GM23248 (cell line): ENCODE results near the gene RHOBTB1. TPM values are rescaled to one million over a fixed set of nuclear protein-coding genes. Genes with fewer than 3 reads are reported as not detected.

ENCODE experiments used
- DNase-seq: peaks from one replicate; pipeline ENCODE4 v3.0.0-alpha.2; 2015
- H2AFZ ChIP-seq: fragments of 200-600 bp; sonication (generic); 2 replicates; pipeline ENCODE4 v1.6.1; 2016; ENCODE audit warnings: antibody characterized with exemption
- H3F3A ChIP-seq: fragments of 200-600 bp; sonication (generic); 2 replicates; pipeline ENCODE4 v1.6.1; 2016; ENCODE audit warnings: mild to moderate bottlenecking, antibody characterized with exemption, mixed run types; ENCODE audit not compliant: insufficient read depth
- H3K27ac ChIP-seq: fragments of 200-600 bp; sonication (generic); 2 replicates; pipeline ENCODE4 v1.5.1; 2016; ENCODE audit warnings: mild to moderate bottlenecking
- H3K27me3 ChIP-seq: fragments of 200-600 bp; sonication (generic); replicated peaks from 2 replicates; pipeline ENCODE4 v1.6.1; 2016; ENCODE audit warnings: mild to moderate bottlenecking; ENCODE audit not compliant: insufficient read depth
- H3K36me3 ChIP-seq: fragments of 200-600 bp; sonication (generic); 2 replicates; pipeline ENCODE4 v1.6.1; 2016; ENCODE audit warnings: low read depth, mild to moderate bottlenecking
- H3K4me1 ChIP-seq: fragments of 200-600 bp; sonication (generic); 2 replicates; pipeline ENCODE4 v1.6.1; 2016; ENCODE audit warnings: mild to moderate bottlenecking; ENCODE audit not compliant: insufficient read depth
- H3K4me2 ChIP-seq: fragments of 200-600 bp; sonication (generic); one replicate; pipeline ENCODE4 v1.6.1; 2016; ENCODE audit warnings: mild to moderate bottlenecking; ENCODE audit not compliant: unreplicated experiment
- H3K4me3 ChIP-seq: fragments of 200-600 bp; sonication (generic); 2 replicates; pipeline ENCODE4 v1.5.1; 2016; ENCODE audit warnings: mild to moderate bottlenecking
- H3K79me2 ChIP-seq: fragments of 200-600 bp; sonication (generic); 2 replicates; pipeline ENCODE4 v1.6.1; 2016; ENCODE audit warnings: mild to moderate bottlenecking; ENCODE audit not compliant: insufficient read depth
- H3K9ac ChIP-seq: fragments of 200-600 bp; sonication (generic); 2 replicates; pipeline ENCODE4 v1.6.1; 2016; ENCODE audit warnings: mild to moderate bottlenecking
- H3K9me2 ChIP-seq: fragments of 200-600 bp; sonication (generic); 2 replicates; pipeline ENCODE4 v1.6.1; 2016; ENCODE audit warnings: mixed run types, mild to moderate bottlenecking, moderate library complexity; ENCODE audit not compliant: insufficient read depth
- H3K9me3 ChIP-seq: fragments of 200-600 bp; sonication (generic); one replicate; pipeline ENCODE4 v1.6.1; 2017; ENCODE audit warnings: low read depth
- H4K20me1 ChIP-seq: fragments of 200-600 bp; sonication (generic); 2 replicates; pipeline ENCODE4 v1.6.0; 2016; ENCODE audit not compliant: insufficient read depth
- EZH2 ChIP-seq: fragments of 200-600 bp; sonication (generic); IDR thresholded peaks from 2 replicates; pipeline ENCODE4 v1.6.1; 2018; ENCODE audit warnings: antibody characterized with exemption, mild to moderate bottlenecking; ENCODE audit not compliant: insufficient read depth, poor library complexity, severe bottlenecking
- EZH2phosphoT487 ChIP-seq: fragments of 200-600 bp; sonication (generic); IDR thresholded peaks from 2 replicates; pipeline ENCODE4 v1.6.1; 2018; ENCODE audit warnings: antibody characterized with exemption, moderate library complexity, mild to moderate bottlenecking, low read depth; ENCODE audit not compliant: insufficient read depth
- WGBS, 2 experiments: methylation state at CpG; one replicate each; pipeline ENCODE4 v1.1.6; 2015 to 2017; ENCODE audit warnings: low lambda C conversion rate in 2 of 2, low coverage in 1 of 2; ENCODE audit errors: missing lambda C conversion rate in 2 of 2; 5-methylcytosine and 5-hydroxymethylcytosine counted together
- in situ Hi-C: fragments of 300-500 bp; cut with MboI; formaldehyde crosslinking; loops from 2 replicates; pipeline ENCODE4 v1.15.0; 2020
- polyA plus RNA-seq: library from polyadenylated mRNA; unstranded; fragments of >200 nt; fragmentation: Nextera tagmentation; extraction: Ambion mirVana; gene quantifications from 2 replicates; pipeline ENCODE4 v1.2.1, GENCODE V29; 2016
- total RNA-seq: library from RNA; depleted of rRNA; stranded (reverse); fragments of >200 nt; shearing (Covaris generic); gene quantifications from 2 replicates; pipeline ENCODE4 v1.2.3, GENCODE V29; 2014

RHOBTB1 gene
- total and polyA plus RNA-seq, 2 experiments from 2014 or later: 11.1 to 14.6 TPM

- Histone ChIP-seq H3K4me2 (no peak overlapping the region), H3K36me3 (no peaks in the 10 kb centered on the region), H3K9ac (no peak overlapping the region), H3K27me3 (no peaks in the 10 kb centered on the region), H3K4me3 (no peak overlapping the region), H3K9me3 (no peaks in the 10 kb centered on the region), H3K9me2 (no peaks in the 10 kb centered on the region), H3F3A (peaks cover 43% of the 10 kb centered on the region), H4K20me1 (no peaks in the 10 kb centered on the region), H2AFZ (no peak overlapping the region), H3K79me2 (no peaks in the 10 kb centered on the region), H3K4me1 (peaks cover 48% of the 10 kb centered on the region), H3K27ac (no peak overlapping the region)
- WGBS, 2 experiments: 93 to 96% methylated on average over 4 of the region's 4 CpGs
- in situ Hi-C loops: no loop called here
- DNase-seq: no peak
- TF ChIP-seq EZH2phosphoT487: no peak
- no peak for TF ChIP-seq EZH2
Observed at GRCh38 chr10:60916025-60916424, 28.0 kb downstream of the RHOBTB1 start.

- DNase-seq: peak; percentile 86
- Histone ChIP-seq H3F3A (peaks cover 43% of the 10 kb centered on the region), H3K27me3 (no peaks in the 10 kb centered on the region), H3K27ac (peak overlapping the region; percentile 68), H2AFZ (no peak overlapping the region), H3K9ac (no peak overlapping the region), H3K4me2 (peak overlapping the region; percentile 73), H3K79me2 (no peaks in the 10 kb centered on the region), H3K36me3 (0 out of 2 replicates have a peak, but pooled peaks cover 7% of the 10 kb centered on the region), H4K20me1 (no peaks in the 10 kb centered on the region), H3K9me2 (no peaks in the 10 kb centered on the region), H3K9me3 (no peaks in the 10 kb centered on the region), H3K4me3 (peak overlapping the region; percentile 32; the same call in 1 of the 2 replicates), H3K4me1 (peaks cover 48% of the 10 kb centered on the region)
- TF ChIP-seq EZH2phosphoT487 (peak; percentile 85; the same call in 1 of the 2 replicates), EZH2 (no peak)
- WGBS, 2 experiments: 0% methylated on average over 1 of the region's 1 CpG
- in situ Hi-C loops: no loop called here
Observed at GRCh38 chr10:60914690-60915141, 29.3 kb downstream of the RHOBTB1 start.

- Histone ChIP-seq H3K36me3 (0 out of 2 replicates have a peak, but pooled peaks cover 7% of the 10 kb centered on the region), H3K9me2 (no peaks in the 10 kb centered on the region), H3K4me2 (peak overlapping the region; percentile 73), H3F3A (peaks cover 43% of the 10 kb centered on the region), H3K9ac (no peak overlapping the region), H4K20me1 (no peaks in the 10 kb centered on the region), H3K4me3 (0 out of 2 replicates have a peak overlapping the region, but pooled peaks have one; percentile 32), H3K4me1 (peaks cover 48% of the 10 kb centered on the region), H2AFZ (no peak overlapping the region), H3K27me3 (no peaks in the 10 kb centered on the region), H3K79me2 (no peaks in the 10 kb centered on the region), H3K27ac (peak overlapping the region; percentile 68), H3K9me3 (no peaks in the 10 kb centered on the region)
- in situ Hi-C loops: no loop called here
- 81 to 85% methylated on average over 3 of the region's 3 CpGs for WGBS, 2 experiments
- no peak for DNase-seq
- TF ChIP-seq EZH2phosphoT487 (no peak), EZH2 (no peak)
Observed at GRCh38 chr10:60913657-60914056, 30.3 kb downstream of the RHOBTB1 start.

- Histone ChIP-seq H3K4me2 (no peak overlapping the region), H3K4me1 (peaks cover 48% of the 10 kb centered on the region), H3K36me3 (0 out of 2 replicates have a peak, but pooled peaks cover 7% of the 10 kb centered on the region), H3F3A (peaks cover 41% of the 10 kb centered on the region), H3K27ac (no peak overlapping the region), H4K20me1 (no peaks in the 10 kb centered on the region), H2AFZ (no peak overlapping the region), H3K4me3 (no peak overlapping the region), H3K9ac (no peak overlapping the region), H3K9me2 (no peaks in the 10 kb centered on the region), H3K27me3 (no peaks in the 10 kb centered on the region), H3K79me2 (no peaks in the 10 kb centered on the region), H3K9me3 (no peaks in the 10 kb centered on the region)
- in situ Hi-C loops: no loop called here
- DNase-seq: no peak
- TF ChIP-seq EZH2phosphoT487 (no peak), EZH2 (no peak)
- WGBS, 2 experiments: 87 to 90% methylated on average over 4 of the region's 4 CpGs
Observed at GRCh38 chr10:60913071-60913470, 30.9 kb downstream of the RHOBTB1 start.
